Body of pancreas (tissue), 4 donors: Measurements from ENCODE around the gene FARS2.

Experiments
- POLR2A ChIP-seq, 3 donors: fragments of 450-650 bp; IDR thresholded peaks; one replicate each; pipeline ENCODE4 v1.6.1; 2016; ENCODE audit warnings: antibody characterized with exemption in 3 of 3, mild to moderate bottlenecking in 2 of 3
- TF ChIP-seq, protein P1 (sequence below), 7 experiments: fragments of 450-650 bp in 4 of 7; fragments of 200-600 bp in 3 of 7; sonication (generic) in 3 of 7; IDR thresholded peaks; one replicate each; pipeline ENCODE4 v1.5.1; 2016 to 2019; ENCODE audit warnings: antibody characterized with exemption in 7 of 7

DNA sequence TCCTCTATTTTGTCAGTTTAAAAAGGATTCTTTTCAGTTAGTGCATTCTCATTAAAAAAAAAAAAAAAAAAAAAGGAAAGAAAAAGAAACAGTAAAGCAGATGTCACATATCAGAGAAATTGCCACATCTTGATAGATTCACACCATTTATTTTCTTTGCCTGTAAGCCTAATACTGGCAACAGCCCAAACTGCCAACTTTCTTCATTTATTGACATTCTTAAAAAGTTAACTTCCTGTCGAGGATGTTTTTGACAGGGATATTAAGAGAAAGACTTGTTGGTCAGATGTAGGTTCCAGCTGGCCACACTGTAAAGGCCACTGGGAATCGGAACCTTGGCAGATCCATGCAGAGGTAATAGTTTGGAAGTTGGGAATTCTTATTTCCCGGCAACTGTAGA, 412.8 kb downstream of the FARS2 start:
- TF ChIP-seq, protein P1, sequence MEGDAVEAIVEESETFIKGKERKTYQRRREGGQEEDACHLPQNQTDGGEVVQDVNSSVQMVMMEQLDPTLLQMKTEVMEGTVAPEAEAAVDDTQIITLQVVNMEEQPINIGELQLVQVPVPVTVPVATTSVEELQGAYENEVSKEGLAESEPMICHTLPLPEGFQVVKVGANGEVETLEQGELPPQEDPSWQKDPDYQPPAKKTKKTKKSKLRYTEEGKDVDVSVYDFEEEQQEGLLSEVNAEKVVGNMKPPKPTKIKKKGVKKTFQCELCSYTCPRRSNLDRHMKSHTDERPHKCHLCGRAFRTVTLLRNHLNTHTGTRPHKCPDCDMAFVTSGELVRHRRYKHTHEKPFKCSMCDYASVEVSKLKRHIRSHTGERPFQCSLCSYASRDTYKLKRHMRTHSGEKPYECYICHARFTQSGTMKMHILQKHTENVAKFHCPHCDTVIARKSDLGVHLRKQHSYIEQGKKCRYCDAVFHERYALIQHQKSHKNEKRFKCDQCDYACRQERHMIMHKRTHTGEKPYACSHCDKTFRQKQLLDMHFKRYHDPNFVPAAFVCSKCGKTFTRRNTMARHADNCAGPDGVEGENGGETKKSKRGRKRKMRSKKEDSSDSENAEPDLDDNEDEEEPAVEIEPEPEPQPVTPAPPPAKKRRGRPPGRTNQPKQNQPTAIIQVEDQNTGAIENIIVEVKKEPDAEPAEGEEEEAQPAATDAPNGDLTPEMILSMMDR (IDR thresholded peaks at IDR 0.05) = no peak
- TF ChIP-seq POLR2A (IDR thresholded peaks at IDR 0.05) = no peak
